ENCODE data around the gene FXYD7.

The FXYD7 gene

DNA sequence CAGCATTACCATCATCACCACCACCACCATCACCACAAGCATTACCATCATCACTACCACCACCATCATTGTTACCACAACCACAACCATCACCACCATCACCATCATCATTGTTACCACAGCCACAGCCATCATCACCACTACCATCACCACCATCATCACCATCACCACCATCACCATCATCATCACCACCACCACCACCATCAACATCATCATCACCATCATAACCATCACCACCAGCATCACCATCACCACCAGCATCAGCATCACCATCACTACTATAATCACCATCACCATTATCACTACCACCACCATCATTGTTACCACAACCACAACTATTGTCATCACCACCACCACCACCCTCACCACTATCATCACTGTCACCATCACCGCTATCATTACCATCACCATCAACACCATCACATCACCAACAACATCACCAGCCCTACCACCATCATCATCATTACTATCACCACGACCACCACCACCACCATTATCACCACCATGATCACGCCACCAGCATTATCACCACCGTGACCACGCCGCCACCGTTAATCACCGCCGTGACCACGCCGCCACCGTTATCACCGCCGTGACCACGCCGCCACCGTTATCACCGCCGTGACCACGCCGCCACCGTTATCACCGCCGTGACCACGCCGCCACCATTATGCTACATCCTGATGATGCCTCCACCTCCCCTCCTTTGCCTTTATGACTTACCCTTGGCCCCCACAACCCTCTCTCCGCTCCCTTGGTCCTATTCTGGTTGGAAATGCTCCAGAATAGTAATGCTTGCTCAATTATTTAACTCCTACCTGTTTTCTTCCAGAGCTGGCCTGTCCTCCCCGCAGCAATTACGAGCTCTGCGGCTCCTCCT lies 37.4 kb upstream of the FXYD7 start:
- H3K4me3 ChIP-seq (ENCODE audit: low read depth, low read length): no peak overlapping the region
- TF ChIP-seq, protein P1, sequence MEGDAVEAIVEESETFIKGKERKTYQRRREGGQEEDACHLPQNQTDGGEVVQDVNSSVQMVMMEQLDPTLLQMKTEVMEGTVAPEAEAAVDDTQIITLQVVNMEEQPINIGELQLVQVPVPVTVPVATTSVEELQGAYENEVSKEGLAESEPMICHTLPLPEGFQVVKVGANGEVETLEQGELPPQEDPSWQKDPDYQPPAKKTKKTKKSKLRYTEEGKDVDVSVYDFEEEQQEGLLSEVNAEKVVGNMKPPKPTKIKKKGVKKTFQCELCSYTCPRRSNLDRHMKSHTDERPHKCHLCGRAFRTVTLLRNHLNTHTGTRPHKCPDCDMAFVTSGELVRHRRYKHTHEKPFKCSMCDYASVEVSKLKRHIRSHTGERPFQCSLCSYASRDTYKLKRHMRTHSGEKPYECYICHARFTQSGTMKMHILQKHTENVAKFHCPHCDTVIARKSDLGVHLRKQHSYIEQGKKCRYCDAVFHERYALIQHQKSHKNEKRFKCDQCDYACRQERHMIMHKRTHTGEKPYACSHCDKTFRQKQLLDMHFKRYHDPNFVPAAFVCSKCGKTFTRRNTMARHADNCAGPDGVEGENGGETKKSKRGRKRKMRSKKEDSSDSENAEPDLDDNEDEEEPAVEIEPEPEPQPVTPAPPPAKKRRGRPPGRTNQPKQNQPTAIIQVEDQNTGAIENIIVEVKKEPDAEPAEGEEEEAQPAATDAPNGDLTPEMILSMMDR (IDR thresholded peaks at IDR 0.05; ENCODE audit: low read depth, low read length): no peak

DNA sequence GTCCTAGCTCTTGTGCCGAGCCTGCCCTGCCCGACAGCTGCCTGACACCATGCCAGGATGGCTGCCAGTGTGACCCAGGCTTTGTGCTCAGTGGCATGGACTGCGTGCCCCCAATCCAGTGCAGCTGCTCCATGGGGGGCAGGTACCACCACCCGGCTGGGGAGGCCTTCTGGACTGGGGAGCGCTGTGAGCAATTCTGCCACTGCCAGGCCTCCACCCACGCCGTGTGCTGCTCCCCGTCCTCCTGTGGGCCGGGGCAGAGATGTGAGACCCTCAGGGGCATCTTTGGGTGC lies 36.8 kb upstream of the FXYD7 start:
- TF ChIP-seq, protein P1 (IDR thresholded peaks at IDR 0.05; ENCODE audit: low read depth, low read length): no peak
- no peak overlapping the region for H3K4me3 ChIP-seq (ENCODE audit: low read depth, low read length)

DNA sequence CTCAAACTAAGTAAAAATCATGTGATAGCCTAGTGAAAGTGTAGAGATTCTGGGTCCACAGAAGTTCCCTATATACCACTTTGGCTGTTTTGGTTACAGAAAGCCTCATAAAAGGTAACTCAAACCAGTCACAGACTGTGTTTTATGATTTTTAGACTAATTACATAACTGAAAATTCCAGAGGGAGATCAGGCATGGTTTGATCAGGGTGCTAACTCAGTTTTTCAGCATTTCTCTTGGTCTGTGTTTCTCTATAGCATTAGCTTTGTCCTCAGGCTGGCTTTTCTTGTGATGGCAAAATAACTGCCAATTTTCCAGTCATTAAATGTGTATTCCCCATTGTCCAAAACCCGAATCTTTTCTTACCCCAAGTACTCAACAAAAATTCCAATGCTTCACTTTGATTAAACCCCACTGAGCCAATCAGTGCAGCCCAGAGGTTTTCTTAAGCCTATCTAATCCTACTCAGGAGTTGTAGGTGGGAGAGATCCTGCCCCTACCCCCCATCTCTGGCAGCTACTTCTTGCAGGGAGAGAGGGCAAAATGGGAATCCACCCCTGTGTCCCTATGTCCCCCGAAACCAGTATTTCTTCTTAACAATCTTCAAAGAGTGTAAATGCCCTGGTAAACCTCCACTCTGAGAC lies 36.0 kb upstream of the FXYD7 start:
- H3K4me3 ChIP-seq (ENCODE audit: low read depth, low read length): no peak overlapping the region
- TF ChIP-seq, protein P1 (IDR thresholded peaks at IDR 0.05; ENCODE audit: low read depth, low read length): no peak

DNA sequence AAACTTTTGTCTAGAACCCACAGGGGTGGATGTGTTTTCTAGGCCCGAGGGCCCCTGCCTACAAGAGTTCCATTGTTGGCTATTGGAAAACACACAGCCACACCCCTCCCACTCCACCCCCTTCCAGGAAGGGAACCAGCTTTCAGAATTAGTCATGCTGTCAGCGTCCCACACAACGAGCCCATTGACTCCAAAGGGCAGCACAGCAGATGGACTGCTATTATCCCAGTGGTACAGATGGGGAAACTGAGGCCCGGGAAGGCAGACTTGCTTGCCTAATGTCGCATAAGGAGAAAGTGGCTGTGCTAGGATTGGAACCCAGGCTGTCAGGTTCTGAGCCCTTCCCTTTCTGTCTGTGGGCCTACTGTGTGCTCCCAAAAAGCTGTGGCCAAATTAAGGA lies 35.5 kb upstream of the FXYD7 start:
- TF ChIP-seq, protein P1 (IDR thresholded peaks at IDR 0.05; ENCODE audit: low read depth, low read length): no peak

DNA sequence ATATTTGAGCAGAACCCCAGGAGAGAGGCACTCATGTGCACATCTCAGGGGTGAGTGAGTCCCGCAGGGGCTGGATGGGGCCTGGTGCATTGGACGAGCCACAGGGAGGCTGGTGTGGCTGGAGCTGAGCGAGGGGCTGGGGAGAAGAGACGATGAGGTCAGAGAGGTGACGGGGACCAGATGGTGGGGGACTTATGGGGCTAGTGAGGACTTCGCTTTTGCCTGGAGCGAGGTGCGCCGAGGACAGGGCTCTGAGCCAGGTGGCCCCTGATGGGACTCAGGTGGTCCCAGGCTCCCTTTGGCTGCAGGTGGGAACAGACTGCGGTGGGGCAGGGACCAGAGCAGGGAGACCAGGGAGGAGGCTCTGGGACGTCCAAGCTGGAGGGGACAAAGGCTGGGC lies 34.3 kb upstream of the FXYD7 start:
- no peak overlapping the region for H3K4me3 ChIP-seq (ENCODE audit: low read depth, low read length)
- TF ChIP-seq, protein P1 (IDR thresholded peaks at IDR 0.05; ENCODE audit: low read depth, low read length): no peak

More for the DNA sequence above, 35.5 kb upstream of the FXYD7 start:
- no peak overlapping the region for H3K4me3 ChIP-seq (ENCODE audit: low read depth, low read length)

DNA sequence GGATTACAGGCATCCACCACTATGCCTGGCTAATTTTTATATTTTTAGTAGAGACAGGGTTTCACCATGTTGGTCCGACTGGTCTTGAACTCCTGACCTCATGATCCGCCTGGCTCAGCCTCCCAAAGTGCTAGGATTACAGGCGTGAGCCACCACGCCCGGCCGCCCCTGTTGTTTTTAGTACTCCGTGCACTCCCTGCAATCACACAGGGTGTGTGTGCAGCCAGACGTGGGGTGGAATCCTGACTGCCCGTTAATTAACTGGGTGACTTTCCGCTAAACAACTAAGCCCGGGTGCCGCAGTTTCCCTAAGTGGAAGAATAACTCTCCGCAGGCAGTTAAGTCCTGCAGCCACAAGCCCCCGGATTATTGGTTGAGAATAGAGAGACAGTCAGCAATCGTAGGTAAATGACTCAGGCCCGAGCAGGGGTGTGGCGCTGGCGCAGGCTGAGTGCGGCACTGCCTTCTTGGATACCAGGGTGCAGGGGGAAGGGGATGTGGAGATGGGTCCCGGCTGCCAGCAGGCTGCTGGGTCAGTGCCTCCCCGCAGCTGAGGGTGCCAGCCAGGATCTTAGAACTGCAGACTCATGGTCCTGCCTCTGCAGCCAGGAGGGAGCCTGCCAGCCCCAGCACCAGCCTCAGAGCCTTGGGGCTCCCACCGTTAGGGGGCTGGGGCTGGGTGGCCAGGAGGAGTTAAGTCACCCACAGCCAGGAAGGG lies 33.5 kb upstream of the FXYD7 start:
- TF ChIP-seq, protein P1 (IDR thresholded peaks at IDR 0.05; ENCODE audit: low read depth, low read length): no peak
- no peak overlapping the region for H3K4me3 ChIP-seq (ENCODE audit: low read depth, low read length)

DNA sequence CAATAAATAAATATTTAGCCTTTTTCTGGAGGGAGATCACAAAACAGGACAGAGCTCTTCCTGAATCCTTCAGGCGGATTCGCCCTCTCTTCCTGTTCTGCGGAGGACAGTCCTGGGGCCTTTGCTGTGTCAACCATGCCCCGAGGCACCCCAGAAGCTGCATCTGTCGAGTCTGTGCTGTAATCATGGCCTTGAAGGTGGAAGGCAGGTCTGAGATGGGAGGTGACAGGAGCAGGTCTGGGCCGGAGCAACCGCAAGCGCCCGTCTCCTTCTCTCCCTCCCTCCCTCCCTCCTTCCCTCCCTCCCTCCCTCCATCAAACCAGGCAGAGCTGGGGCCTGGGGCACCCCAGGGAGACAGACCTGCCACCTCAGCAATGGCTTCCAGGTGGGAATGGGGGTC lies 32.1 kb upstream of the FXYD7 start:
- TF ChIP-seq, protein P1 (IDR thresholded peaks at IDR 0.05; ENCODE audit: low read depth, low read length): no peak

More for the DNA sequence above, 32.1 kb upstream of the FXYD7 start:
- H3K4me3 ChIP-seq (ENCODE audit: low read depth, low read length): no peak overlapping the region

Measured in WI38 (cell line).